GM18873 (cell line): ENCODE data around the gene SRPX.

Experiments used
- ATAC-seq: cut with Tn5 transposase; IDR thresholded peaks from one replicate; pipeline ENCODE4 v1.9.1; 2021; ENCODE audit warnings: mild to moderate bottlenecking, moderate library complexity, moderate number of reproducible peaks; ENCODE audit not compliant: unreplicated experiment, low FRiP score

SRPX gene

GRCh38 chrX:38220415-38221390 lies at the start of gene SRPX:
SRPX (minus strand) TSS chrX:38220871; CDS start chrX:38220792, 79 bp downstream.
- ATAC-seq: no peak

- no peak for ATAC-seq
Measured at GRCh38 chrX:38268011-38268410, 47.3 kb upstream of the SRPX start.

- ATAC-seq: no peak
Measured at GRCh38 chrX:38262715-38263620, 42.3 kb upstream of the SRPX start.

- ATAC-seq: no peak
Measured at GRCh38 chrX:38260231-38260630, 39.6 kb upstream of the SRPX start.

GRCh38 chrX:38256019-38256418 lies 35.3 kb upstream of the SRPX start:
- no peak for ATAC-seq

GRCh38 chrX:38249965-38250364 lies 29.3 kb upstream of the SRPX start:
- no peak for ATAC-seq

- ATAC-seq: no peak
Measured at GRCh38 chrX:38247051-38247450, 26.4 kb upstream of the SRPX start.

GRCh38 chrX:38240541-38240940 lies 19.9 kb upstream of the SRPX start:
- no peak for ATAC-seq

GRCh38 chrX:38236901-38237615 lies 16.4 kb upstream of the SRPX start:
- no peak for ATAC-seq

- ATAC-seq: no peak
Measured at GRCh38 chrX:38233891-38234667, 13.4 kb upstream of the SRPX start.

GRCh38 chrX:38232079-38232686 lies 11.5 kb upstream of the SRPX start:
- no peak for ATAC-seq

- no peak for ATAC-seq
Measured at GRCh38 chrX:38225093-38225492, 4.4 kb upstream of the SRPX start.

GRCh38 chrX:38224160-38224559 lies 3.5 kb upstream of the SRPX start:
- ATAC-seq: no peak

- no peak for ATAC-seq
Measured at GRCh38 chrX:38221391-38221929, 789 bp upstream of the SRPX start.

- no peak for ATAC-seq
Measured at GRCh38 chrX:38220024-38220414, 652 bp downstream of the SRPX start.

GRCh38 chrX:38216642-38217041 lies 4.0 kb downstream of the SRPX start:
- ATAC-seq: no peak

- ATAC-seq: no peak
Measured at GRCh38 chrX:38214551-38215531, 5.8 kb downstream of the SRPX start.

- no peak for ATAC-seq
Measured at GRCh38 chrX:38214044-38214443, 6.6 kb downstream of the SRPX start.
